Measurements from ENCODE around the gene SDK1. TPM values are rescaled to one million over a fixed set of nuclear protein-coding genes. Genes with fewer than 3 reads are reported as not detected.

SDK1 gene
- total and polyA plus RNA-seq, 2 of the 8 experiments (the other 6 are each of a cell fraction or from before 2014, with no cell fraction given) = 3.3 to 7.2 TPM

GRCh38 chr7:3497796-3498195, 196.7 kb downstream of the SDK1 start:
- Histone ChIP-seq H3K27ac (ENCODE audit: low read depth, low read length) (no peak overlapping the region), H4K20me1 (replicated peaks in 1 of 2; ENCODE audit: control insufficient read depth in 1 of 2, insufficient read depth in 2 of 2, low read length in 2 of 2) (no peaks in the 10 kb centered on the region), H3K14ac (ENCODE audit: insufficient read length) (no peak overlapping the region), H3K23ac (ENCODE audit: insufficient read length) (no peak overlapping the region), H2AFZ (ENCODE audit: low read length) (no peak overlapping the region), H3K4ac (replicated peaks; ENCODE audit: insufficient read length, low read depth, low read length) (no peak overlapping the region), H2BK20ac (ENCODE audit: low read length) (no peak overlapping the region), H3K9me3 (ENCODE audit: insufficient read depth in 2 of 2, low read depth in 1 of 2, low read length in 1 of 2) (peaks cover 4 to 7% of the 10 kb centered on the region in 2 experiments; a peak in 1 of 4 replicates), H3K27me3 (replicated peaks in 1 of 4; ENCODE audit: control insufficient read depth in 3 of 4, extremely low read depth in 1 of 4, insufficient read depth in 3 of 4, low read length in 3 of 4) (no peaks in the 10 kb centered on the region; a peak in 1 of 7 replicates), H4K91ac (replicated peaks; ENCODE audit: insufficient read length, low read length) (no peak overlapping the region), H3K79me1 (ENCODE audit: low read depth, low read length) (no peaks in the 10 kb centered on the region), H2AK5ac (ENCODE audit: low read depth, low read length) (no peak overlapping the region), H3K4me1 (replicated peaks in 1 of 4; ENCODE audit: control insufficient read depth in 3 of 4, insufficient read depth in 4 of 4, low read length in 3 of 4) (peaks cover 0 to 2% (median 0%) of the 10 kb centered on the region in 4 experiments; a peak in 2 of 7 replicates), H3K23me2 (ENCODE audit: low read depth, low read length) (no peaks in the 10 kb centered on the region), H2BK5ac (ENCODE audit: low read depth, low read length) (no peak overlapping the region), H2BK12ac (ENCODE audit: low read depth, low read length) (no peak overlapping the region), H3K4me3 (ENCODE audit: extremely low read depth in 1 of 4, insufficient read depth in 2 of 4, low read depth in 3 of 4, low read length in 4 of 4) (no peak overlapping the region), H3K36me3 (ENCODE audit: control insufficient read depth in 2 of 4, insufficient read depth in 4 of 4, low read length in 3 of 4) (no peaks in the 10 kb centered on the region), H4K8ac (ENCODE audit: extremely low read depth, insufficient read depth, low read length) (no peak overlapping the region), H2BK120ac (replicated peaks; ENCODE audit: low read depth, low read length) (no peak overlapping the region), H3K9ac (replicated peaks in 1 of 4; ENCODE audit: extremely low read depth in 1 of 4, low read depth in 3 of 4, low read length in 3 of 4) (no peak overlapping the region), H4K5ac (ENCODE audit: insufficient read length, low read depth, low read length) (no peak overlapping the region), H3K18ac (ENCODE audit: extremely low read depth, low read length) (no peak overlapping the region), H2BK15ac (ENCODE audit: low read length) (no peak overlapping the region), H3K79me2 (ENCODE audit: control insufficient read depth in 1 of 2, insufficient read depth in 2 of 2, low read length in 2 of 2) (no peaks in the 10 kb centered on the region), H3K56ac (replicated peaks; ENCODE audit: insufficient read length, low read depth, low read length) (no peak overlapping the region), H3K4me2 (ENCODE audit: insufficient read depth in 1 of 2, low read depth in 2 of 2, low read length in 2 of 2) (no peak overlapping the region)
- TF ChIP-seq ATF2 (IDR thresholded peaks at IDR 0.05; ENCODE audit: low read length) (no peak), ZNF274 (IDR thresholded peaks at IDR 0.05; ENCODE audit: borderline replicate concordance, extremely low read depth, low read length) (no peak), SIN3A (conservative IDR thresholded peaks at IDR 0.05 in 1 of 2, IDR thresholded peaks at IDR 0.05 in 1 of 2; ENCODE audit: low read depth in 1 of 2, low read length in 2 of 2) (no peak), MAX (IDR thresholded peaks at IDR 0.05) (no peak), JUND (IDR thresholded peaks at IDR 0.05; ENCODE audit: low read length) (no peak), CBX8 (IDR thresholded peaks at IDR 0.05; ENCODE audit: borderline replicate concordance, low read depth, low read length) (no peak)
- POLR2A ChIA-PET (ENCODE audit: partially characterized antibody) = no interaction called here
- 97% methylated on average over 2 of the region's 2 CpGs; no CpG with 5 or more reads in 1 of the 2 experiments for WGBS, 2 experiments (ENCODE audit: extremely low coverage in 1 of 2, insufficient coverage in 1 of 2, insufficient read length in 1 of 2, insufficient replicate concordance in 2 of 2, low coverage in 1 of 2, low lambda C conversion rate in 2 of 2, missing lambda C conversion rate in 1 of 2)
- no peak for FAIRE-seq
- CTCF ChIA-PET (ENCODE audit: partially characterized antibody) = interaction anchor here (0.7 to 1.3 kb wide), 3 partner anchors 10 to 141 kb away, joined by 3 to 5 read pairs (median 3); no protein-coding TSS in a partner anchor
- no peak for DNase-seq (ENCODE audit: low read depth in 1 of 2, low spot score in 2 of 2)
